Suppressor macrophage treated with lipopolysaccharide for 4 hours (primary cell): ENCODE data around the gene HIKESHI.
"Not testable (repeated sequence)": the region's sequence is repeated elsewhere in the genome, so short reads cannot be mapped to it uniquely, and the experiment has no call there.

ENCODE experiments used
- DNase-seq: peaks from one replicate; pipeline ENCODE4 v3.0.0-alpha.2; 2020

The HIKESHI gene

GRCh38 chr11:86294026-86294425 is 8.0 kb upstream of the HIKESHI start:
- DNase-seq, result no peak

- no peak for DNase-seq
Measured at GRCh38 chr11:86301742-86302091, 323 bp upstream of the HIKESHI start.

GRCh38 chr11:86303257-86303656 is 1.2 kb downstream of the HIKESHI start:
- no peak for DNase-seq

- DNase-seq, result not testable (repeated sequence)
Measured at GRCh38 chr11:86308710-86309109, 6.7 kb downstream of the HIKESHI start.

GRCh38 chr11:86313793-86314192 is 11.8 kb downstream of the HIKESHI start:
- no peak for DNase-seq

GRCh38 chr11:86314636-86315035 is 12.6 kb downstream of the HIKESHI start:
- no peak for DNase-seq

- no peak for DNase-seq
Measured at GRCh38 chr11:86335131-86335767, 33.2 kb downstream of the HIKESHI start.

GRCh38 chr11:86337227-86337626 is 35.2 kb downstream of the HIKESHI start:
- no peak for DNase-seq

GRCh38 chr11:86341382-86341781 is 39.3 kb downstream of the HIKESHI start:
- DNase-seq, result no peak

- no peak for DNase-seq
Measured at GRCh38 chr11:86346513-86346912, 44.5 kb downstream of the HIKESHI start.

- DNase-seq, result no peak
Measured at GRCh38 chr11:86355256-86355655, 53.2 kb downstream of the HIKESHI start.

GRCh38 chr11:86357412-86357811 is 55.4 kb downstream of the HIKESHI start:
- not testable (repeated sequence) for DNase-seq

GRCh38 chr11:86358720-86359119 is 56.7 kb downstream of the HIKESHI start:
- DNase-seq, result no peak

- no peak for DNase-seq
Measured at GRCh38 chr11:86360775-86361395, 58.8 kb downstream of the HIKESHI start.

- DNase-seq, result no peak
Measured at GRCh38 chr11:86363424-86363823, 61.4 kb downstream of the HIKESHI start.

- DNase-seq, result no peak
Measured at GRCh38 chr11:86365546-86365945, 63.5 kb downstream of the HIKESHI start.

GRCh38 chr11:86369668-86370067 is 67.6 kb downstream of the HIKESHI start:
- DNase-seq, result no peak

- no peak for DNase-seq
Measured at GRCh38 chr11:86370171-86370570, 68.1 kb downstream of the HIKESHI start.

- DNase-seq, result peak; percentile 11
Measured at GRCh38 chr11:86370922-86371594, 69.0 kb downstream of the HIKESHI start.

GRCh38 chr11:86372041-86372440 is 70.0 kb downstream of the HIKESHI start:
- DNase-seq, result no peak

GRCh38 chr11:86372586-86372985 is 70.5 kb downstream of the HIKESHI start:
- DNase-seq, result no peak

GRCh38 chr11:86374069-86374468 is 72.0 kb downstream of the HIKESHI start:
- DNase-seq, result no peak

- no peak for DNase-seq
Measured at GRCh38 chr11:86374586-86374985, 72.5 kb downstream of the HIKESHI start, which contains the start of gene CCDC81. Gene CCDC81 (plus strand): TSS chr11:86374887. CDS start chr11:86375164, 277 bp downstream.

GRCh38 chr11:86377972-86378371 is 75.9 kb downstream of the HIKESHI start:
- no peak for DNase-seq
